GM21367 (cell line): Measurements from ENCODE around the gene UNK.
A peak's percentile ranks its signal among the peaks of the same experiment; 100 is the strongest.

ENCODE experiments used
- ATAC-seq: cut with Tn5 transposase; IDR thresholded peaks from one replicate; pipeline ENCODE4 v1.9.1; 2021; ENCODE audit not compliant: unreplicated experiment

UNK gene

GRCh38 chr17:75784473-75785015 is at the start of gene UNK:
Gene UNK (plus strand): TSS chr17:75784806. CDS start chr17:75784881, 75 bp downstream.
- ATAC-seq, result peak; percentile 48

GRCh38 chr17:75736173-75736835 is 48.3 kb upstream of the UNK start:
- ATAC-seq, result no peak

- no peak for ATAC-seq
Observed at GRCh38 chr17:75737133-75737962, 47.3 kb upstream of the UNK start.

GRCh38 chr17:75738218-75738802 is 46.3 kb upstream of the UNK start:
- ATAC-seq, result no peak

- ATAC-seq, result no peak
Observed at GRCh38 chr17:75739174-75739573, 45.4 kb upstream of the UNK start.

- no peak for ATAC-seq
Observed at GRCh38 chr17:75739801-75740200, 44.8 kb upstream of the UNK start.

GRCh38 chr17:75740215-75740614 is 44.4 kb upstream of the UNK start:
- ATAC-seq, result no peak

GRCh38 chr17:75740631-75741077 is 44.0 kb upstream of the UNK start:
- ATAC-seq, result no peak

GRCh38 chr17:75742337-75742736 is 42.3 kb upstream of the UNK start:
- no peak for ATAC-seq

GRCh38 chr17:75743625-75744206 is 40.9 kb upstream of the UNK start:
- ATAC-seq, result no peak

GRCh38 chr17:75748706-75749105 is 35.9 kb upstream of the UNK start:
- ATAC-seq, result no peak

GRCh38 chr17:75749545-75750389 is 34.8 kb upstream of the UNK start:
- ATAC-seq, result no peak

- no peak for ATAC-seq
Observed at GRCh38 chr17:75750661-75751423, 33.8 kb upstream of the UNK start.

GRCh38 chr17:75751676-75752404 is 32.8 kb upstream of the UNK start:
- no peak for ATAC-seq

GRCh38 chr17:75752405-75752709 is 32.2 kb upstream of the UNK start:
- ATAC-seq, result no peak

GRCh38 chr17:75752802-75753513 is 31.6 kb upstream of the UNK start:
- ATAC-seq, result no peak

- ATAC-seq, result no peak
Observed at GRCh38 chr17:75753514-75754377, 30.9 kb upstream of the UNK start.
